Measurements from ENCODE around the gene FUT6.
A peak's percentile ranks its signal among the peaks of the same experiment; 100 is the strongest.

Gene FUT6

DNA sequence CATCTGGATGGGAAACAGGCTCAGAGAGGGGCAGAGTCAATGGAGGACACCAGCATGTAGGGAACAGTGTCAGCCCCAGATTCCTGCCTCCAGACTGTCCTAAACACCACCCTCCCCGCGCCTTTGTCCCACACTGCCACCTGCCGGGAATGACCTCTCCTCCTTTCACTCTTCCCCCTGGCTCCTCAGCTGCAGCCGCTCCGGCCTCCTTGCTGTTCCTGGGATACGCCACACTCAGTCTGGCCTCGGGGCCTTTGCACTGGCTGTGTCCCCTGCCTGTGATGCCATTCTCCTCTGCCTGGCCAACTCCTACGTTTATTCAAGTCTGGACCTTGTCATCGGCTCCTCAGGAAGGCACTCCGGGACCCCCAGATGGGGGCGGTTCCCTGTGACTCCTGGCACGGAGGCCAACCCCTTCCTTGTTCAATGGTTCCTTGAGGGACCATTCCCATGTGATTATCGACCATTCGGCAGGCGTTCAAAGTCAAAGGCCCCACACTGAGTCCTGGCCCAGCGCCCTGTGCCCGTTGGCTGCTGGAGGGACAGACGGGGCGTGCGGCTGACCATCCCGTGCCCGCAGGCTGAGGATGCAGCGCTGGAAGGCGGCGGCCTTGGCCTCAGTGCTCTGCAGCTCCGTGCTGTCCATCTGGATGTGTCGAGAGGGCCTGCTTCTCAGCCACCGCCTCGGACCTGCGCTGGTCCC is 15.8 kb downstream of the FUT6 start:
- peak; percentile 33 for ATAC-seq
- TF ChIP-seq RARB (CRISPR knock-in tag; IDR thresholded peaks at IDR 0.05): no peak
- no peak for TF ChIP-seq PPARA (CRISPR knock-in tag; IDR thresholded peaks at IDR 0.05; ENCODE audit: borderline replicate concordance)
- no peak for TF ChIP-seq ZFP3 (CRISPR knock-in tag; IDR thresholded peaks at IDR 0.05)
- TF ChIP-seq OSR1 (CRISPR knock-in tag; IDR thresholded peaks at IDR 0.05): no peak
- TF ChIP-seq ZNF70 (CRISPR knock-in tag; IDR thresholded peaks at IDR 0.05): no peak
- TF ChIP-seq ZNF8 (CRISPR knock-in tag; IDR thresholded peaks at IDR 0.05): no peak
- TF ChIP-seq SNAI2 (CRISPR knock-in tag; IDR thresholded peaks at IDR 0.05): no peak
- TF ChIP-seq CSDC2 (CRISPR knock-in tag; IDR thresholded peaks at IDR 0.05): no peak
- no peak for TF ChIP-seq ZFP30 (CRISPR knock-in tag; IDR thresholded peaks at IDR 0.05)
- TF ChIP-seq ZC3H10 (CRISPR knock-in tag; IDR thresholded peaks at IDR 0.05): no peak
- no peak for TF ChIP-seq ZNF565 (CRISPR knock-in tag; conservative IDR thresholded peaks at IDR 0.05; ENCODE audit: low read depth)
- TF ChIP-seq ESRRG (CRISPR knock-in tag; IDR thresholded peaks at IDR 0.05): no peak
- no peak for TF ChIP-seq ISL1 (CRISPR knock-in tag; IDR thresholded peaks at IDR 0.05)
- TF ChIP-seq, protein P1, sequence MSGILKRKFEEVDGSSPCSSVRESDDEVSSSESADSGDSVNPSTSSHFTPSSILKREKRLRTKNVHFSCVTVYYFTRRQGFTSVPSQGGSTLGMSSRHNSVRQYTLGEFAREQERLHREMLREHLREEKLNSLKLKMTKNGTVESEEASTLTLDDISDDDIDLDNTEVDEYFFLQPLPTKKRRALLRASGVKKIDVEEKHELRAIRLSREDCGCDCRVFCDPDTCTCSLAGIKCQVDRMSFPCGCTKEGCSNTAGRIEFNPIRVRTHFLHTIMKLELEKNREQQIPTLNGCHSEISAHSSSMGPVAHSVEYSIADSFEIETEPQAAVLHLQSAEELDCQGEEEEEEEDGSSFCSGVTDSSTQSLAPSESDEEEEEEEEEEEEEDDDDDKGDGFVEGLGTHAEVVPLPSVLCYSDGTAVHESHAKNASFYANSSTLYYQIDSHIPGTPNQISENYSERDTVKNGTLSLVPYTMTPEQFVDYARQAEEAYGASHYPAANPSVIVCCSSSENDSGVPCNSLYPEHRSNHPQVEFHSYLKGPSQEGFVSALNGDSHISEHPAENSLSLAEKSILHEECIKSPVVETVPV (CRISPR knock-in tag; IDR thresholded peaks at IDR 0.05): no peak
- TF ChIP-seq GLIS3 (CRISPR knock-in tag; IDR thresholded peaks at IDR 0.05): no peak
- no peak for TF ChIP-seq TCF4 (CRISPR knock-in tag; IDR thresholded peaks at IDR 0.05; ENCODE audit: borderline replicate concordance)
- TF ChIP-seq, protein P2, sequence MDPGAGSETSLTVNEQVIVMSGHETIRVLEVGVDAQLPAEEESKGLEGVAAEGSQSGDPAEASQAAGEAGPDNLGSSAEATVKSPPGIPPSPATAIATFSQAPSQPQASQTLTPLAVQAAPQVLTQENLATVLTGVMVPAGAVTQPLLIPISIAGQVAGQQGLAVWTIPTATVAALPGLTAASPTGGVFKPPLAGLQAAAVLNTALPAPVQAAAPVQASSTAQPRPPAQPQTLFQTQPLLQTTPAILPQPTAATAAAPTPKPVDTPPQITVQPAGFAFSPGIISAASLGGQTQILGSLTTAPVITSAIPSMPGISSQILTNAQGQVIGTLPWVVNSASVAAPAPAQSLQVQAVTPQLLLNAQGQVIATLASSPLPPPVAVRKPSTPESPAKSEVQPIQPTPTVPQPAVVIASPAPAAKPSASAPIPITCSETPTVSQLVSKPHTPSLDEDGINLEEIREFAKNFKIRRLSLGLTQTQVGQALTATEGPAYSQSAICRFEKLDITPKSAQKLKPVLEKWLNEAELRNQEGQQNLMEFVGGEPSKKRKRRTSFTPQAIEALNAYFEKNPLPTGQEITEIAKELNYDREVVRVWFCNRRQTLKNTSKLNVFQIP (CRISPR knock-in tag; IDR thresholded peaks at IDR 0.05; ENCODE audit: borderline replicate concordance, low read depth): no peak
- no peak for TF ChIP-seq TOX (CRISPR knock-in tag; IDR thresholded peaks at IDR 0.05; ENCODE audit: borderline replicate concordance)
- TF ChIP-seq, protein P3, sequence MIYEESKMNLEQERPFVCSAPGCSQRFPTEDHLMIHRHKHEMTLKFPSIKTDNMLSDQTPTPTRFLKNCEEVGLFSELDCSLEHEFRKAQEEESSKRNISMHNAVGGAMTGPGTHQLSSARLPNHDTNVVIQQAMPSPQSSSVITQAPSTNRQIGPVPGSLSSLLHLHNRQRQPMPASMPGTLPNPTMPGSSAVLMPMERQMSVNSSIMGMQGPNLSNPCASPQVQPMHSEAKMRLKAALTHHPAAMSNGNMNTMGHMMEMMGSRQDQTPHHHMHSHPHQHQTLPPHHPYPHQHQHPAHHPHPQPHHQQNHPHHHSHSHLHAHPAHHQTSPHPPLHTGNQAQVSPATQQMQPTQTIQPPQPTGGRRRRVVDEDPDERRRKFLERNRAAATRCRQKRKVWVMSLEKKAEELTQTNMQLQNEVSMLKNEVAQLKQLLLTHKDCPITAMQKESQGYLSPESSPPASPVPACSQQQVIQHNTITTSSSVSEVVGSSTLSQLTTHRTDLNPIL (CRISPR knock-in tag; IDR thresholded peaks at IDR 0.05; ENCODE audit: low read depth): no peak

DNA sequence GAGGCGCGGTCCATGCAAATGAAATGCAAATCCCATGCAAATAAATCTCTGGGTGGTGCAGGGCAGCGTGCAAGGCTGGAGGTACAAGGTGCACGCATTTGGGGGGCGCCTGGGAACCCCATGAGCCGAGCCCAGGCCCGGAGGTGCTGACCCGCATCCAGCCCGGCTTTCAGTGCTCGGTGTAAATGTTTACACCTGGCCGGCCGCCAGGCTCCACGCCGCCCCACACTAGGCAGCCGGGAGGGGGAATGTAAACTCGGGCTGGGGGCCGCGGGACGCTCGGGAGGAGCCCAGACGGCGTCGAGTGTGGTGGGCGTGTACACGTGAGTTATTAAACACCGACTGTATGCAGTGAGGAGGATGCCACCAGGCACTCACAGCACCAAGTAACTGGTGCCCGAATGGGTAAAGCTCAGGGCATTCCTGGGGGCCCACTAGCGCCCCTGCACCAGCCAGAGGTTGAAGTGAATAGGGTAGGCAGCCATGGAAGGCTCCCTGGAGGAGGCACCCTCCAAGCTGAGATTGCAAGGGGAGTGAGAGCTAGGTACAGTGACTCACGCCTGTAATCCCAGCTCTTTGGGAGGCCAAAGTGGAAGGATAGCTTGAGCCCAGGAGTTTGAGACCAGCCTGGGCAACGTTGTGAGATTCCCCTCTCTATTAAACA is 17.2 kb downstream of the FUT6 start:
- no peak for ATAC-seq
- TF ChIP-seq BACH2 (CRISPR knock-in tag; IDR thresholded peaks at IDR 0.05; ENCODE audit: borderline replicate concordance) (no peak), ESRRG (CRISPR knock-in tag; IDR thresholded peaks at IDR 0.05) (no peak), RARB (CRISPR knock-in tag; IDR thresholded peaks at IDR 0.05) (no peak), ZFP30 (CRISPR knock-in tag; IDR thresholded peaks at IDR 0.05) (no peak), ARNTL (CRISPR knock-in tag; IDR thresholded peaks at IDR 0.05; ENCODE audit: borderline replicate concordance, low read depth) (no peak), SNAI2 (CRISPR knock-in tag; IDR thresholded peaks at IDR 0.05) (no peak), ZNF565 (CRISPR knock-in tag; conservative IDR thresholded peaks at IDR 0.05; ENCODE audit: low read depth) (no peak), TOX (CRISPR knock-in tag; IDR thresholded peaks at IDR 0.05; ENCODE audit: borderline replicate concordance) (no peak), ZFP3 (CRISPR knock-in tag; IDR thresholded peaks at IDR 0.05) (no peak), ISL1 (CRISPR knock-in tag; IDR thresholded peaks at IDR 0.05) (no peak), CSDC2 (CRISPR knock-in tag; IDR thresholded peaks at IDR 0.05) (no peak), ZNF8 (CRISPR knock-in tag; IDR thresholded peaks at IDR 0.05) (no peak)

DNA sequence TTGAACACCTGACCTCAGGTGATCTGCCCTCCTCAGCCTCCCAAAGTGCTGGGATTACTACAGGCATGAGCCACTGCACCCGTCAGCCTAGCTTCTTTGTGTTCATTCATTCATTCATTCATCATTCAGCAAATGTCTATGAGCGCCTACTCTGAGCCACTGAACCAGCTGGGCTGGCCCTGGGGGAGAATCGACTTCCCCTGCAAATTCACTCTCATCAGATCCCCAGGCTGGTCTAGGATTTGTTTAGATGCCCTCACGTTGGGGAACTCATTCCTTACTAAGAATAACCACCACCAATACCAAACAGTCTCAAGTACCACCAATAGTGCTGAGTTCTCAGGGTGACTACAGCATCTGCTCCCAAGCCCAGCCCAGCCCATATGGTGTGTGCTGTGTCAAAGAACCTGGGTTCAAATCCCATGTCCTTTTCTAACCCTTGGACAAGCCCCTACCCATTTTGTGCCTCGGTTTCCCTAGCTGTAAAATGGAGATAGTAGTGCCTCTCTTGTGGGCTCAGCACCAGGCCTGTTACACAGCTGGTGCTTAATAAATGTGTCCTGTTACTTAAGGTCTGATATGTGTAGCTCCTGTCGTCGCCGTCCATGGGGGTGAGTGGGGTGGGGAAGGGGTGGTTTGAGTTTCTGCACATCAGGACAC is 17.9 kb downstream of the FUT6 start:
- ATAC-seq: no peak
- TF ChIP-seq BACH2 (CRISPR knock-in tag; IDR thresholded peaks at IDR 0.05; ENCODE audit: borderline replicate concordance) (no peak), RARB (CRISPR knock-in tag; IDR thresholded peaks at IDR 0.05) (no peak), ARNTL (CRISPR knock-in tag; IDR thresholded peaks at IDR 0.05; ENCODE audit: borderline replicate concordance, low read depth) (no peak), TOX (CRISPR knock-in tag; IDR thresholded peaks at IDR 0.05; ENCODE audit: borderline replicate concordance) (no peak), ZNF8 (CRISPR knock-in tag; IDR thresholded peaks at IDR 0.05) (no peak), PPARA (CRISPR knock-in tag; IDR thresholded peaks at IDR 0.05; ENCODE audit: borderline replicate concordance) (no peak), ZNF565 (CRISPR knock-in tag; conservative IDR thresholded peaks at IDR 0.05; ENCODE audit: low read depth) (no peak), ESRRG (CRISPR knock-in tag; IDR thresholded peaks at IDR 0.05) (no peak), CSDC2 (CRISPR knock-in tag; IDR thresholded peaks at IDR 0.05) (no peak)
- TF ChIP-seq, protein P2 (CRISPR knock-in tag; IDR thresholded peaks at IDR 0.05; ENCODE audit: borderline replicate concordance, low read depth): no peak
- TF ChIP-seq, protein P1 (CRISPR knock-in tag; IDR thresholded peaks at IDR 0.05): no peak
- TF ChIP-seq, protein P4, sequence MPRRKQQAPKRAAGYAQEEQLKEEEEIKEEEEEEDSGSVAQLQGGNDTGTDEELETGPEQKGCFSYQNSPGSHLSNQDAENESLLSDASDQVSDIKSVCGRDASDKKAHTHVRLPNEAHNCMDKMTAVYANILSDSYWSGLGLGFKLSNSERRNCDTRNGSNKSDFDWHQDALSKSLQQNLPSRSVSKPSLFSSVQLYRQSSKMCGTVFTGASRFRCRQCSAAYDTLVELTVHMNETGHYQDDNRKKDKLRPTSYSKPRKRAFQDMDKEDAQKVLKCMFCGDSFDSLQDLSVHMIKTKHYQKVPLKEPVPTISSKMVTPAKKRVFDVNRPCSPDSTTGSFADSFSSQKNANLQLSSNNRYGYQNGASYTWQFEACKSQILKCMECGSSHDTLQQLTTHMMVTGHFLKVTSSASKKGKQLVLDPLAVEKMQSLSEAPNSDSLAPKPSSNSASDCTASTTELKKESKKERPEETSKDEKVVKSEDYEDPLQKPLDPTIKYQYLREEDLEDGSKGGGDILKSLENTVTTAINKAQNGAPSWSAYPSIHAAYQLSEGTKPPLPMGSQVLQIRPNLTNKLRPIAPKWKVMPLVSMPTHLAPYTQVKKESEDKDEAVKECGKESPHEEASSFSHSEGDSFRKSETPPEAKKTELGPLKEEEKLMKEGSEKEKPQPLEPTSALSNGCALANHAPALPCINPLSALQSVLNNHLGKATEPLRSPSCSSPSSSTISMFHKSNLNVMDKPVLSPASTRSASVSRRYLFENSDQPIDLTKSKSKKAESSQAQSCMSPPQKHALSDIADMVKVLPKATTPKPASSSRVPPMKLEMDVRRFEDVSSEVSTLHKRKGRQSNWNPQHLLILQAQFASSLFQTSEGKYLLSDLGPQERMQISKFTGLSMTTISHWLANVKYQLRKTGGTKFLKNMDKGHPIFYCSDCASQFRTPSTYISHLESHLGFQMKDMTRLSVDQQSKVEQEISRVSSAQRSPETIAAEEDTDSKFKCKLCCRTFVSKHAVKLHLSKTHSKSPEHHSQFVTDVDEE (CRISPR knock-in tag; IDR thresholded peaks at IDR 0.05): no peak
